ENCODE data around the gene SPG11. TPM values are rescaled to one million over a fixed set of nuclear protein-coding genes. Genes with fewer than 3 reads are reported as not detected.
A peak's percentile ranks its signal among the peaks of the same experiment; 100 is the strongest.

The SPG11 gene
- total and polyA plus RNA-seq, 2 of the 13 experiments (the other 11 are each of a cell fraction or from before 2014, with no cell fraction given) = 31.5 to 40.7 TPM

DNA sequence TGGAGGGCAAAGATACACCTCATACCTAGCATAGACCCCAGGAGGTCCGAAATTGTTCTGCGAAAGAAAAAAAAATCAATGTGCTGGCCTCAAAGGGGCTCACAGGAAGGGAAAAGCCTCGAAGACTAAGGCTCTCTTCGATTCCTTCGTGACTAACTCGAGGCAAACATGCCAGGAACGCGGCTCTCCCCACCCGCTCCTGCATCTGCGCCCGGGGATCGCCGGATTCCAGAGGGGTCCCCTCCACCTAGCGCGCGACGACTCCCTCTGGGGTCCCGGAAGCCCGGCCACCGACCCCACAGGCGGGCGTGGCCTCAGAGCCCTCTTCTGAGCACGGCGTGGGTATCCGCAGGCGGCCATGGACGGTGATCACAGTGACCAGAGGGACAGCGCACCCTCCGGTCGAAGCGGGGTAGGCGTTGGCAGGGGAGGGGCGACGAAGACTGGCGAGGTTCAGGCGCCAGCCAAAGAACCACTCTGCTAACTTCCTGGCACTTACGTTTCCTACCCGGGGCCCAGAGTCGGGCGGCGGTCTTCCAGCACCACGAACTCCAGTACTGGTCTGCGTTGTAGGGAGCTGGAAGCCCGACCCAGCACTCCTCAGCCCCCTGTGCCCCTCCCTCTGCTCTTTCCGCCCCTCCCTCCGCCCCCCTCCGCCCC lies 127.0 kb downstream of the SPG11 start (continued):
- TF ChIP-seq, protein P1, sequence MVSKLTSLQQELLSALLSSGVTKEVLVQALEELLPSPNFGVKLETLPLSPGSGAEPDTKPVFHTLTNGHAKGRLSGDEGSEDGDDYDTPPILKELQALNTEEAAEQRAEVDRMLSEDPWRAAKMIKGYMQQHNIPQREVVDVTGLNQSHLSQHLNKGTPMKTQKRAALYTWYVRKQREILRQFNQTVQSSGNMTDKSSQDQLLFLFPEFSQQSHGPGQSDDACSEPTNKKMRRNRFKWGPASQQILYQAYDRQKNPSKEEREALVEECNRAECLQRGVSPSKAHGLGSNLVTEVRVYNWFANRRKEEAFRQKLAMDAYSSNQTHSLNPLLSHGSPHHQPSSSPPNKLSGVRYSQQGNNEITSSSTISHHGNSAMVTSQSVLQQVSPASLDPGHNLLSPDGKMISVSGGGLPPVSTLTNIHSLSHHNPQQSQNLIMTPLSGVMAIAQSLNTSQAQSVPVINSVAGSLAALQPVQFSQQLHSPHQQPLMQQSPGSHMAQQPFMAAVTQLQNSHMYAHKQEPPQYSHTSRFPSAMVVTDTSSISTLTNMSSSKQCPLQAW (CRISPR knock-in tag; IDR thresholded peaks at IDR 0.05) = no peak
- 0 out of 2 replicates have a peak, but pooled peaks have one; percentile 35 for TF ChIP-seq THAP11 (CRISPR knock-in tag; IDR thresholded peaks at IDR 0.05)
- no peak for TF ChIP-seq ZFP82 (CRISPR knock-in tag; IDR thresholded peaks at IDR 0.05; ENCODE audit: borderline replicate concordance)
- TF ChIP-seq SOX5 (CRISPR knock-in tag; IDR thresholded peaks at IDR 0.05; ENCODE audit: borderline replicate concordance) = no peak
- peak; percentile 75 for TF ChIP-seq KDM2A (CRISPR knock-in tag; IDR thresholded peaks at IDR 0.05; ENCODE audit: borderline replicate concordance, low read depth)
- TF ChIP-seq GABPB1 (CRISPR knock-in tag; IDR thresholded peaks at IDR 0.05) = peak; percentile 70
- 0 out of 2 replicates have a peak, but pooled peaks have one; percentile 33 for TF ChIP-seq ZNF264 (CRISPR knock-in tag; IDR thresholded peaks at IDR 0.05)
- TF ChIP-seq, protein P2, sequence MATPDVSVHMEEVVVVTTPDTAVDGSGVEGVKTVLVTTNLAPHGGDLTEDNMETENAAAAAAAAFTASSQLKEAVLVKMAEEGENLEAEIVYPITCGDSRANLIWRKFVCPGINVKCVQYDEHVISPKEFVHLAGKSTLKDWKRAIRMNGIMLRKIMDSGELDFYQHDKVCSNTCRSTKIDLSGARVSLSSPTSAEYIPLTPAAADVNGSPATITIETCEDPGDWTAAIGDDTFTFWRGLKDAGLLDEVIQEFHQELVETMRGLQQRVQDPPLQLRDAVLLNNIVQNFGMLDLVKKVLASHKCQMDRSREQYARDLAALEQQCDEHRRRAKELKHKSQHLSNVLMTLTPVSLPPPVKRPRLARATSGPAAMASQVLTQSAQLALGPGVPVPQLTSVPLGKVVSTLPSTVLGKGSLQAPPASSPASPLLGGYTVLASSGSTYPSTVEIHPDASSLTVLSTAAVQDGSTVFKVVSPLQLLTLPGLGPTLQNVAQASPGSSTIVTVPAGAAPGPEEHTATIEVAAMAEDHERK (CRISPR knock-in tag; IDR thresholded peaks at IDR 0.05; ENCODE audit: low read depth) = no peak
- no peak for TF ChIP-seq PHB2 (IDR thresholded peaks at IDR 0.05; ENCODE audit: partially characterized antibody)
- no peak for TF ChIP-seq SP4 (CRISPR knock-in tag; IDR thresholded peaks at IDR 0.05)
- no peak; the same call in none of the 2 replicates for TF ChIP-seq RXRA (CRISPR knock-in tag; IDR thresholded peaks at IDR 0.05)
- TF ChIP-seq NBN (conservative IDR thresholded peaks at IDR 0.05) = no peak
- peak; percentile 63; the same call in 1 of the 2 replicates for TF ChIP-seq ZNF777 (CRISPR knock-in tag; IDR thresholded peaks at IDR 0.05)
- no peak for TF ChIP-seq SRSF9 (IDR thresholded peaks at IDR 0.05; ENCODE audit: borderline replicate concordance, insufficient read depth, low read depth, low read length, poor library complexity, severe bottlenecking)
- no peak for TF ChIP-seq RCOR2 (CRISPR knock-in tag; IDR thresholded peaks at IDR 0.05)
- TF ChIP-seq ZNF616 (CRISPR knock-in tag; IDR thresholded peaks at IDR 0.05; ENCODE audit: low read depth) = no peak
- TF ChIP-seq ERF (CRISPR knock-in tag; IDR thresholded peaks at IDR 0.05) = peak; percentile 17; the same call in 1 of the 2 replicates
- TF ChIP-seq NAIF1 (CRISPR knock-in tag; IDR thresholded peaks at IDR 0.05; ENCODE audit: borderline replicate concordance) = peak; percentile 29; the same call in 1 of the 2 replicates
- no peak for TF ChIP-seq BHLHE40 (IDR thresholded peaks at IDR 0.05; ENCODE audit: low read length)
- no peak for TF ChIP-seq SRF (IDR thresholded peaks at IDR 0.05; ENCODE audit: low read depth, low read length)
- TF ChIP-seq, protein P3, sequence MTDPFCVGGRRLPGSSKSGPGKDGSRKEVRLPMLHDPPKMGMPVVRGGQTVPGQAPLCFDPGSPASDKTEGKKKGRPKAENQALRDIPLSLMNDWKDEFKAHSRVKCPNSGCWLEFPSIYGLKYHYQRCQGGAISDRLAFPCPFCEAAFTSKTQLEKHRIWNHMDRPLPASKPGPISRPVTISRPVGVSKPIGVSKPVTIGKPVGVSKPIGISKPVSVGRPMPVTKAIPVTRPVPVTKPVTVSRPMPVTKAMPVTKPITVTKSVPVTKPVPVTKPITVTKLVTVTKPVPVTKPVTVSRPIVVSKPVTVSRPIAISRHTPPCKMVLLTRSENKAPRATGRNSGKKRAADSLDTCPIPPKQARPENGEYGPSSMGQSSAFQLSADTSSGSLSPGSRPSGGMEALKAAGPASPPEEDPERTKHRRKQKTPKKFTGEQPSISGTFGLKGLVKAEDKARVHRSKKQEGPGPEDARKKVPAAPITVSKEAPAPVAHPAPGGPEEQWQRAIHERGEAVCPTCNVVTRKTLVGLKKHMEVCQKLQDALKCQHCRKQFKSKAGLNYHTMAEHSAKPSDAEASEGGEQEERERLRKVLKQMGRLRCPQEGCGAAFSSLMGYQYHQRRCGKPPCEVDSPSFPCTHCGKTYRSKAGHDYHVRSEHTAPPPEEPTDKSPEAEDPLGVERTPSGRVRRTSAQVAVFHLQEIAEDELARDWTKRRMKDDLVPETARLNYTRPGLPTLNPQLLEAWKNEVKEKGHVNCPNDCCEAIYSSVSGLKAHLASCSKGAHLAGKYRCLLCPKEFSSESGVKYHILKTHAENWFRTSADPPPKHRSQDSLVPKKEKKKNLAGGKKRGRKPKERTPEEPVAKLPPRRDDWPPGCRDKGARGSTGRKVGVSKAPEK (CRISPR knock-in tag; IDR thresholded peaks at IDR 0.05; ENCODE audit: borderline replicate concordance) = no peak
- 0 out of 2 replicates have a peak, but pooled peaks have one; percentile 39 for TF ChIP-seq ZNF292 (CRISPR knock-in tag; IDR thresholded peaks at IDR 0.05; ENCODE audit: borderline replicate concordance, low read depth)
- no peak for TF ChIP-seq AGO2 (optimal IDR thresholded peaks at IDR 0.05; ENCODE audit: low read depth, low read length)
- TF ChIP-seq ZSCAN12 (CRISPR knock-in tag; IDR thresholded peaks at IDR 0.05) = no peak
- no peak for TF ChIP-seq CBX1 (IDR thresholded peaks at IDR 0.05; ENCODE audit: low read depth)
- no peak; the same call in 1 of the 2 replicates for TF ChIP-seq ZKSCAN8 (CRISPR knock-in tag; IDR thresholded peaks at IDR 0.05; ENCODE audit: borderline replicate concordance)
